HUDEP-2 (cell line): ENCODE results near the gene KATNAL1.

ENCODE experiments used
- DNase-seq, 76 experiments: peaks; one replicate each; lab custom pipeline; 2025; ENCODE audit not compliant: unreplicated experiment in 76 of 76; lab: John Stamatoyannopoulos, UW

KATNAL1 gene

GRCh38 chr13:30307194-30307970 is at the start of gene KATNAL1:
Gene KATNAL1, minus strand, starts transcription at chr13:30307551. Its CDS starts 23,774 bp downstream, at chr13:30283777.
- DNase-seq, result peak in 73 of 76 experiments; percentile 17 to 87 (median 66)

GRCh38 chr13:30355839-30356238 is 48.5 kb upstream of the KATNAL1 start:
- DNase-seq, result no peak

- peak in 14 of 76 experiments; percentile 2 to 30 (median 16) for DNase-seq
These were observed 48.0 kb upstream of the KATNAL1 start for GRCh38 chr13:30355384-30355699.

- DNase-seq, result no peak
These were observed 47.4 kb upstream of the KATNAL1 start for GRCh38 chr13:30354493-30355383.

GRCh38 chr13:30353471-30354215 is 46.3 kb upstream of the KATNAL1 start:
- no peak for DNase-seq

GRCh38 chr13:30353060-30353459 is 45.7 kb upstream of the KATNAL1 start:
- DNase-seq, result no peak

GRCh38 chr13:30352121-30352520 is 44.8 kb upstream of the KATNAL1 start:
- DNase-seq, result no peak

GRCh38 chr13:30346789-30347167 is 39.4 kb upstream of the KATNAL1 start:
- no peak for DNase-seq

- DNase-seq, result no peak
These were observed 38.9 kb upstream of the KATNAL1 start for GRCh38 chr13:30346153-30346788.

- DNase-seq, result no peak
These were observed 38.2 kb upstream of the KATNAL1 start for GRCh38 chr13:30345426-30346100.

GRCh38 chr13:30341815-30342570 is 34.6 kb upstream of the KATNAL1 start:
- DNase-seq, result no peak

GRCh38 chr13:30340331-30341250 is 33.2 kb upstream of the KATNAL1 start:
- peak in 6 of 76 experiments; percentile 3 to 49 (median 8) for DNase-seq

GRCh38 chr13:30339738-30340330 is 32.5 kb upstream of the KATNAL1 start:
- DNase-seq, result no peak

GRCh38 chr13:30338952-30339351 is 31.6 kb upstream of the KATNAL1 start:
- no peak for DNase-seq

- DNase-seq, result no peak
These were observed 31.0 kb upstream of the KATNAL1 start for GRCh38 chr13:30338331-30338851.

GRCh38 chr13:30337061-30337610 is 29.8 kb upstream of the KATNAL1 start:
- no peak for DNase-seq

- DNase-seq, result peak in 36 of 76 experiments; percentile 4 to 74 (median 35)
These were observed 27.5 kb upstream of the KATNAL1 start for GRCh38 chr13:30334663-30335386.
